HAP-1 (cell line): ENCODE measurements around the gene EGFLAM.

ENCODE experiments used
- DNase-seq, 2 experiments: peaks; one replicate each; pipeline ENCODE4 v3.0.0-alpha.2; 2016 to 2020; ENCODE audit warnings: low spot score in 2 of 2
- H3K27me3 ChIP-seq: fragments of 250-450 bp; sonication (Bioruptor Pico); 2 replicates; pipeline ENCODE4 v1.5.1; 2020; ENCODE audit warnings: low read depth, mild to moderate bottlenecking, moderate library complexity
- H3K36me3 ChIP-seq: fragments of 250-450 bp; sonication (Bioruptor Pico); replicated peaks from 2 replicates; pipeline ENCODE4 v1.5.1; 2020; ENCODE audit warnings: mild to moderate bottlenecking
- H3K4me1 ChIP-seq: fragments of 250-450 bp; sonication (Bioruptor Pico); 2 replicates; pipeline ENCODE4 v1.5.1; 2020; ENCODE audit warnings: mild to moderate bottlenecking
- H3K4me3 ChIP-seq: fragments of 250-450 bp; sonication (Bioruptor Pico); 2 replicates; pipeline ENCODE4 v1.5.1; 2020; ENCODE audit warnings: mild to moderate bottlenecking, moderate library complexity
- H3K9me3 ChIP-seq: fragments of 250-450 bp; sonication (Bioruptor Pico); 2 replicates; pipeline ENCODE4 v1.5.1; 2020; ENCODE audit warnings: mild to moderate bottlenecking, moderate library complexity
- in situ Hi-C: fragments of 300-500 bp; cut with MboI; formaldehyde crosslinking; loops from 3 replicates; pipeline ENCODE4 v1.14.3; 2020; ENCODE audit warnings: low sequenced_read_pairs, inconsistent platforms, mixed read lengths

EGFLAM gene

GRCh38 chr5:38250763-38251448, 7.5 kb upstream of the EGFLAM start:
- no peak for DNase-seq
- Histone ChIP-seq H3K4me3 (no peak overlapping the region), H3K36me3 (no peaks in the 10 kb centered on the region), H3K4me1 (no peaks in the 10 kb centered on the region), H3K27me3 (0 out of 2 replicates have a peak, but pooled peaks cover 5% of the 10 kb centered on the region), H3K9me3 (no peaks in the 10 kb centered on the region)
- in situ Hi-C loops = no loop called here

- in situ Hi-C loops = no loop called here
- Histone ChIP-seq H3K4me3 (no peak overlapping the region), H3K27me3 (peaks cover 18% of the 10 kb centered on the region), H3K9me3 (no peaks in the 10 kb centered on the region), H3K36me3 (no peaks in the 10 kb centered on the region), H3K4me1 (no peaks in the 10 kb centered on the region)
- no peak for DNase-seq
These were observed 4.6 kb upstream of the EGFLAM start for GRCh38 chr5:38253759-38254158.

- in situ Hi-C loops = no loop called here
- no peak for DNase-seq
- no peaks in the 10 kb centered on the region for H3K4me1 ChIP-seq
- H3K27me3 ChIP-seq = peaks cover 38% of the 10 kb centered on the region
- H3K9me3 ChIP-seq = no peaks in the 10 kb centered on the region
- no peaks in the 10 kb centered on the region for H3K36me3 ChIP-seq
- H3K4me3 ChIP-seq = no peak overlapping the region
These were observed 884 bp upstream of the EGFLAM start for GRCh38 chr5:38257308-38258041.

- DNase-seq = no peak
- no peaks in the 10 kb centered on the region for H3K9me3 ChIP-seq
- H3K4me3 ChIP-seq = peak overlapping the region; percentile 33
- H3K27me3 ChIP-seq = peaks cover 41% of the 10 kb centered on the region
- H3K4me1 ChIP-seq = no peaks in the 10 kb centered on the region
- H3K36me3 ChIP-seq = no peaks in the 10 kb centered on the region
- in situ Hi-C loops = no loop called here
These were observed 379 bp upstream of the EGFLAM start for GRCh38 chr5:38258042-38258318.

GRCh38 chr5:38259062-38259808, 876 bp downstream of the EGFLAM start:
- no peak for DNase-seq
- Histone ChIP-seq H3K4me3 (peak overlapping the region; percentile 33), H3K4me1 (no peaks in the 10 kb centered on the region), H3K27me3 (peaks cover 41% of the 10 kb centered on the region), H3K36me3 (no peaks in the 10 kb centered on the region), H3K9me3 (no peaks in the 10 kb centered on the region)
- in situ Hi-C loops = no loop called here

GRCh38 chr5:38259809-38260160, 1.4 kb downstream of the EGFLAM start:
- no peak for DNase-seq
- no peaks in the 10 kb centered on the region for H3K9me3 ChIP-seq
- no peaks in the 10 kb centered on the region for H3K4me1 ChIP-seq
- H3K36me3 ChIP-seq = no peaks in the 10 kb centered on the region
- no peak overlapping the region for H3K4me3 ChIP-seq
- in situ Hi-C loops = loop anchor here (10.0 kb wide), 1 partner anchor 545 kb away; no protein-coding TSS in a partner anchor
- peaks cover 38% of the 10 kb centered on the region for H3K27me3 ChIP-seq

GRCh38 chr5:38263983-38264382, 5.6 kb downstream of the EGFLAM start:
- Histone ChIP-seq H3K4me3 (no peak overlapping the region), H3K4me1 (no peaks in the 10 kb centered on the region), H3K27me3 (peaks cover 21% of the 10 kb centered on the region), H3K36me3 (no peaks in the 10 kb centered on the region), H3K9me3 (no peaks in the 10 kb centered on the region)
- DNase-seq = no peak
- in situ Hi-C loops = loop anchor here (10.0 kb wide), 1 partner anchor 541 kb away; no protein-coding TSS in a partner anchor

GRCh38 chr5:38265546-38266179, 7.3 kb downstream of the EGFLAM start:
- peaks cover 4% of the 10 kb centered on the region; the same call in 1 of the 2 replicates for H3K27me3 ChIP-seq
- in situ Hi-C loops = loop anchor here (10.0 kb wide), 1 partner anchor 539 kb away; no protein-coding TSS in a partner anchor

GRCh38 chr5:38267372-38267771, 9.0 kb downstream of the EGFLAM start:
- DNase-seq = no peak
- in situ Hi-C loops = loop anchor here (10.0 kb wide), 1 partner anchor 537 kb away; no protein-coding TSS in a partner anchor
- 0 out of 2 replicates have a peak, but pooled peaks cover 2% of the 10 kb centered on the region for H3K27me3 ChIP-seq
- H3K36me3 ChIP-seq = no peaks in the 10 kb centered on the region
- no peaks in the 10 kb centered on the region for H3K9me3 ChIP-seq
- H3K4me3 ChIP-seq = no peak overlapping the region
- no peaks in the 10 kb centered on the region for H3K4me1 ChIP-seq

More at GRCh38 chr5:38265546-38266179, 7.3 kb downstream of the EGFLAM start:
- DNase-seq = peak; percentile 51 to 87
- Histone ChIP-seq H3K4me3 (no peak overlapping the region), H3K4me1 (no peaks in the 10 kb centered on the region), H3K9me3 (no peaks in the 10 kb centered on the region), H3K36me3 (no peaks in the 10 kb centered on the region)

- no peaks in the 10 kb centered on the region for H3K27me3 ChIP-seq
- H3K9me3 ChIP-seq = no peaks in the 10 kb centered on the region
- H3K36me3 ChIP-seq = no peaks in the 10 kb centered on the region
- in situ Hi-C loops = no loop called here
- H3K4me1 ChIP-seq = no peaks in the 10 kb centered on the region
- DNase-seq = no peak
- no peak overlapping the region for H3K4me3 ChIP-seq
These were observed 15.3 kb downstream of the EGFLAM start for GRCh38 chr5:38273626-38274025.

GRCh38 chr5:38274370-38274769, 16.0 kb downstream of the EGFLAM start:
- H3K9me3 ChIP-seq = no peaks in the 10 kb centered on the region
- DNase-seq = no peak
- in situ Hi-C loops = no loop called here

GRCh38 chr5:38284384-38284783, 26.0 kb downstream of the EGFLAM start:
- Histone ChIP-seq H3K4me3 (no peak overlapping the region), H3K4me1 (no peaks in the 10 kb centered on the region), H3K27me3 (no peaks in the 10 kb centered on the region), H3K9me3 (no peaks in the 10 kb centered on the region), H3K36me3 (no peaks in the 10 kb centered on the region)
- in situ Hi-C loops = no loop called here
- no peak for DNase-seq

More at GRCh38 chr5:38274370-38274769, 16.0 kb downstream of the EGFLAM start:
- Histone ChIP-seq H3K4me1 (no peaks in the 10 kb centered on the region), H3K27me3 (no peaks in the 10 kb centered on the region), H3K4me3 (no peak overlapping the region), H3K36me3 (no peaks in the 10 kb centered on the region)

- H3K36me3 ChIP-seq = no peaks in the 10 kb centered on the region
- no peak overlapping the region for H3K4me3 ChIP-seq
- H3K4me1 ChIP-seq = no peaks in the 10 kb centered on the region
- no peaks in the 10 kb centered on the region for H3K27me3 ChIP-seq
- H3K9me3 ChIP-seq = no peaks in the 10 kb centered on the region
- in situ Hi-C loops = no loop called here
- DNase-seq = no peak
These were observed 26.9 kb downstream of the EGFLAM start for GRCh38 chr5:38285226-38285625.
